ENCODE measurements around the gene DTNBP1.

DNA sequence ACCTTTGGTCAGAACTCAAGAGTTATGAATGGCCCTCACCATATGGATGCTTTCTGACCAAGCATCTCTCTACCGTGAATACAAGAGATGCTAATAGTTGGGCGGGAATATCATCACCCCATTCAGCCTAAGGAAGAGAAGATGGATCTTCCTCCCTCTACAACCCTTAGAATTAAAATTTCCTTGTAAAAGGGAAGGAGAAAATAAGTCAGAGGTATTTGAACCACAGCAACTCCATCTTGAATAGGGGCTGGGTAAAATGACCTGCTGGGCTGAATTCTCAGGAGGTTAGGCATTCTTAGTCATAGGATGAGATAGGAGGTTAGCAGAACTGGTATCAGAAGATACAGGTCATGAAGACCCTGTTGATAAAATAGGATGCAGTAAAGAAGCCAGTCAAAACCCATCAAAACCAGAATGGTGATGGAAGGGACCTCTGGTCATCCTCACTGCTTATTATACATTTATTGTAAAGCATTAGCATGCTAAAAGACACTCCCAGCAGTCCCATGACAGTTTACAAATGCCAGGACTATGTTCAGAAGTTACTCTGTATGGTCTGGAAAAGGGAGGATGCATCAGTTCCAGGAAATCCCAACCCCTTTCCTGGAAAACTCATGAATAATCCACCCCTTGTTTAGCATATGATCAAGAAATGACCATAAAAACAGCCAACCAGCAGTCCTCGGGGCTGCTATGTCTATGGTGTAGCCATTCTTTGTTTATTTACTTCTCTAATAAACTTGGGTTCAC lies 101.2 kb downstream of the DTNBP1 start:
- no peak for TF ChIP-seq POLR2AphosphoS5 (IDR thresholded peaks at IDR 0.05; ENCODE audit: low read depth, low read length)
- TF ChIP-seq SIN3A (IDR thresholded peaks at IDR 0.05; ENCODE audit: borderline replicate concordance, insufficient read depth, low read length): no peak

Data from PFSK-1 (cell line).